ENCODE data around the gene ART5. TPM values are rescaled to one million over a fixed set of nuclear protein-coding genes. Genes with fewer than 3 reads are reported as not detected.
A peak's percentile ranks its signal among the peaks of the same experiment; 100 is the strongest.

ART5 gene
- total and polyA plus RNA-seq, 9 donors = 1.3 to 6.5 (median 3.7) TPM

DNA sequence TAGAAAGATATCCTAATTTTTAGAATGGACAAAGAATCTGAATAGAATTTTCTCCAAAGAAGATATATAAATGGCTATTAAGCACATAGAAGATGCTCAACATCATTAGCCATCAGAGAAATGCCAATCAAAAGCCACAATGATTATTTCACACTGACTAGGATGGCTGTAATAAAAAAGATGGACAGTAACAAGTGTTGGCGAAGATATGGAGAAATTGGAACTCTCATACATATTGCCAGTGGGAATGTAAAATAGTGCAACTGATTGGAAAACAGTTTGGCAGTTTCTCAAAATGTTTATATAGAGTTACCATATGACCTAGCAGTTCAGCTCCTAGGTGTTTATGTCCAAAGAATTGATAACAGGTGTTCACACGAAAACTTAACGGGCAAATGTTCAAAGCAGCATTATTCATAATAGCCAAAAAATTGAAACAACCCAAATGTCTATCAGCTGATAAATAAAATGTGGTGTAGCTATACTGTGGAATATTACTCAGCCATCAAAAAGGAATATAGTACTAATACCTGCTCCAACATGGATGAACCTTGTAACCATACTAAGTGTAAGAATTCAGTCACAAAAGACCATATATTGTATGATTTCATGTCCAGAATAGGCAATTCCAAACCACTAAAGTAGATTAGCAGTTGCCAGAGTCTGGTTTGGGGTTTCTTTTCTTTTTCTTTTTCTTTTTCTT, 29.7 kb downstream of the ART5 start:
- H3K9me3 ChIP-seq = no peaks in the 10 kb centered on the region
- peaks cover 3% of the 10 kb centered on the region for H3K4me1 ChIP-seq (ENCODE audit: insufficient read depth)
- 64 to 93% (median 83%) methylated on average over 3 of the region's 3 CpGs for WGBS, 3 donors
- H3K36me3 ChIP-seq = no peaks in the 10 kb centered on the region
- no peak for DNase-seq
- no peaks in the 10 kb centered on the region for H3K27me3 ChIP-seq
- no peak overlapping the region for H3K27ac ChIP-seq
- intact Hi-C loops (cut with DNase I) = no loop called here
- TF ChIP-seq POLR2A (IDR thresholded peaks at IDR 0.05) (no peak), EP300 (IDR thresholded peaks at IDR 0.05) (no peak)
- TF ChIP-seq, protein P1, sequence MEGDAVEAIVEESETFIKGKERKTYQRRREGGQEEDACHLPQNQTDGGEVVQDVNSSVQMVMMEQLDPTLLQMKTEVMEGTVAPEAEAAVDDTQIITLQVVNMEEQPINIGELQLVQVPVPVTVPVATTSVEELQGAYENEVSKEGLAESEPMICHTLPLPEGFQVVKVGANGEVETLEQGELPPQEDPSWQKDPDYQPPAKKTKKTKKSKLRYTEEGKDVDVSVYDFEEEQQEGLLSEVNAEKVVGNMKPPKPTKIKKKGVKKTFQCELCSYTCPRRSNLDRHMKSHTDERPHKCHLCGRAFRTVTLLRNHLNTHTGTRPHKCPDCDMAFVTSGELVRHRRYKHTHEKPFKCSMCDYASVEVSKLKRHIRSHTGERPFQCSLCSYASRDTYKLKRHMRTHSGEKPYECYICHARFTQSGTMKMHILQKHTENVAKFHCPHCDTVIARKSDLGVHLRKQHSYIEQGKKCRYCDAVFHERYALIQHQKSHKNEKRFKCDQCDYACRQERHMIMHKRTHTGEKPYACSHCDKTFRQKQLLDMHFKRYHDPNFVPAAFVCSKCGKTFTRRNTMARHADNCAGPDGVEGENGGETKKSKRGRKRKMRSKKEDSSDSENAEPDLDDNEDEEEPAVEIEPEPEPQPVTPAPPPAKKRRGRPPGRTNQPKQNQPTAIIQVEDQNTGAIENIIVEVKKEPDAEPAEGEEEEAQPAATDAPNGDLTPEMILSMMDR (IDR thresholded peaks at IDR 0.05) = no peak
- H3K4me3 ChIP-seq = no peak overlapping the region

DNA sequence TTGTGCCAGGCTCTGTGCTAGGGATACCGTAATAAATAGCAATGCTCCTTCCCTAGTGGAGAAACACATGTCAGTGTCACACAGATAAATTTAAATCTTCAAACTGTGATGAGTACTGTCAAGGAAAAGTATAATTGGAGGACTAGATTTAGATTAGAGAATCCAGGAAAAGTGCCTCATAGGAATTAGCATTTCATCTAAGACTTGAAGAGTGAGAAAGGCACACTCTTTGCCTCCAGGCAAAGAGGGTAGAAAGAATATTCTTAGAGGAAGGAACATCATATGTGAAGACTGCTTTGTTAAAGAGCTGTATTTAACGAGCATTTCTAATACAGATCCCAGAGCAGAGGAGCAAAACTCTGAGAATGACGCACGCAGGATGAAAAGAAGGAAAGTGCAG, 30.9 kb downstream of the ART5 start:
- intact Hi-C loops (cut with DNase I) = no loop called here
- no peak for DNase-seq
- Histone ChIP-seq H3K4me1 (ENCODE audit: insufficient read depth) (no peaks in the 10 kb centered on the region), H3K27ac (no peak overlapping the region), H3K9me3 (no peaks in the 10 kb centered on the region), H3K4me3 (no peak overlapping the region), H3K36me3 (no peaks in the 10 kb centered on the region), H3K27me3 (no peaks in the 10 kb centered on the region)
- 67 to 81% (median 76%) methylated on average over 4 of the region's 4 CpGs for WGBS, 3 donors
- no peak for TF ChIP-seq EP300 (IDR thresholded peaks at IDR 0.05)
- TF ChIP-seq POLR2A (IDR thresholded peaks at IDR 0.05) = no peak
- TF ChIP-seq, protein P1 (IDR thresholded peaks at IDR 0.05) = no peak

DNA sequence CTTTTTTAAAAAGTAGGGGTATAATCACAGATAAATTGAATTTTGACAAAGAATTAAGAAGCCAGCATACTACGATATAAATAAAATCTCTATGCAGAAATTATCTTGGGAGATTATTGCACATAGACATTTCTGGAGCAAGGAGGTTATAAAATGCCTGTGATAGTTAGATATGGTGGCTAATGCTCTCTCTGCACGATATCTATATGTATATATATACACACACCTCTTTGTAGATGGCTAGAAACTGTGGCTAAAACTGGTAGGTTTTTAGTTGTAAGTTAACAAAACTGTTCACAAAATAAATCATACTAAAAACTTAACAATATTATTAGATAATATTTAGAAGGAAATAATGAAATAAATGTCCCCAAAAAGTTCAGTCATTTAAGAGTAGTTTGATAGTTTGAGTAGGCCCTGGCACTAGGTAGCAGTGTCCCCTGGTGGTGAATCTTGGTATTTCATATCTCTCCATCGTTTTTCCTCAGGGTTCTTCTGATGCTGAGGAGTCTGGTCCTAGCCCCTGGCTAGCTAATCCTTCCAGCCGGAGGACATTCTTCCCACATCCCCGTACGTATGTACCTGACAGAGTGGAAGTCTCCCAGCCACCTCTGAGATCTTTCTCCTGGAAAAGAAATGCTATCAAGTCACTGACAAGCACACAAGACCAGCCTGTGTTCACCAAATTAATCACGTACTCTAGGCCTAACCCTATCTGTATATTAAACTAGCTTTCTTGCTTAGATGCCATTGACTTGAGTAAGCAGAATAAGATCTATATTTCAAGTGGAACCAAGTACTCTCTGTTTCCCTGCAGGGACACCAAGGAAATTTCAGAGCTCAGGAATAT, 32.2 kb downstream of the ART5 start:
- intact Hi-C loops (cut with DNase I) = no loop called here
- no peak for DNase-seq

GRCh38 chr11:3605771-3606203, 36.0 kb downstream of the ART5 start:
- 81 to 88% (median 83%) methylated on average over 5 of the region's 5 CpGs for WGBS, 3 donors
- H3K4me3 ChIP-seq = no peak overlapping the region
- no peak for DNase-seq

More for the DNA sequence above, 32.2 kb downstream of the ART5 start:
- Histone ChIP-seq H3K4me1 (ENCODE audit: insufficient read depth) (no peaks in the 10 kb centered on the region), H3K27me3 (no peaks in the 10 kb centered on the region), H3K36me3 (no peaks in the 10 kb centered on the region), H3K27ac (no peak overlapping the region), H3K9me3 (no peaks in the 10 kb centered on the region), H3K4me3 (no peak overlapping the region)
- no peak for TF ChIP-seq EP300 (IDR thresholded peaks at IDR 0.05)
- TF ChIP-seq POLR2A (IDR thresholded peaks at IDR 0.05) = no peak
- TF ChIP-seq, protein P1 (IDR thresholded peaks at IDR 0.05) = peak; percentile 28 to 57 (median 47)
- 46 to 66% (median 61%) methylated on average over 7 of the region's 7 CpGs for WGBS, 3 donors

More at GRCh38 chr11:3605771-3606203, 36.0 kb downstream of the ART5 start:
- H3K36me3 ChIP-seq = no peaks in the 10 kb centered on the region
- H3K27ac ChIP-seq = no peak overlapping the region
- H3K4me1 ChIP-seq (ENCODE audit: insufficient read depth) = no peaks in the 10 kb centered on the region
- TF ChIP-seq EP300 (IDR thresholded peaks at IDR 0.05) = no peak
- TF ChIP-seq POLR2A (IDR thresholded peaks at IDR 0.05) = no peak
- TF ChIP-seq, protein P1 (IDR thresholded peaks at IDR 0.05) = no peak
- intact Hi-C loops (cut with DNase I) = no loop called here
- H3K9me3 ChIP-seq = no peaks in the 10 kb centered on the region
- H3K27me3 ChIP-seq = no peaks in the 10 kb centered on the region

All from ovary (tissue), 9 donors.